GM12892 (cell line): Measurements from ENCODE around the gene FAM185A.

Experiments used
- POLR2A ChIP-seq: IDR thresholded peaks from 2 replicates; pipeline ENCODE4 v1.6.1; 2011; ENCODE audit warnings: low read depth, low read length, control low read depth
- POLR2AphosphoS5 ChIP-seq: IDR thresholded peaks from 2 replicates; pipeline ENCODE4 v1.6.1; 2011; ENCODE audit warnings: low read depth, low read length, control low read depth
- TAF1 ChIP-seq: IDR thresholded peaks from 2 replicates; pipeline ENCODE4 v1.6.1; 2011; ENCODE audit warnings: low read depth, mild to moderate bottlenecking, control low read depth, low read length, borderline replicate concordance

DNA sequence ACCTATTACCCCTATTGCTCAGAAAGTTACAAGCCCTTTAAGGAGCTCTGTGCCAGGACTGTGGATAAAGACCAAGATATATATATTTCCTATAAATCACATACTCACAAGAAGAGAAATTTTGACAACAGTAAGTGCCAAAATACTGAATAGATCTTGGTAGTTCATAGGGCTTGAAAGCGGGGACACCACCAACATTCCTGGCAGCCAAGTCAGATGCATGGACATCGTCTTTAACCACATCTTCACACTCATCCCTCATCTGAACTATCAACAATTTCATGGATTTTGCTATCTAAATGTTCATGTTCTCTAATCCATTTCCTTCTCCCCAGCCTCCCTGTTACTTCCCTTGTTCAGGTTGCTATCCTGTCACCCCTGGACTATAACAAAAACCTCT lies 96.5 kb downstream of the FAM185A start:
- TF ChIP-seq POLR2A (no peak), TAF1 (no peak), POLR2AphosphoS5 (no peak)
